Hindlimb muscle (tissue), 1 donor: ENCODE measurements around the gene MEGF8. TPM values are rescaled to one million over a fixed set of nuclear protein-coding genes. Genes with fewer than 3 reads are reported as not detected.
"Not testable (repeated sequence)": the region's sequence is repeated elsewhere in the genome, so short reads cannot be mapped to it uniquely, and the experiment has no call there.

ENCODE experiments used
- DNase-seq: peaks from one replicate; pipeline ENCODE4 v3.0.0-alpha.2; 2013
- polyA plus RNA-seq: library from polyadenylated mRNA; unstranded; fragments of 120-200 nt; gene quantifications from one replicate; pipeline ENCODE4 v1.2.1, GENCODE V29; 2013; ENCODE audit not compliant: insufficient read length

The MEGF8 gene
- polyA plus RNA-seq, 1 donor, result 30.9 TPM

- DNase-seq, result no peak
Observed at GRCh38 chr19:42311657-42312056, 13.8 kb upstream of the MEGF8 start.

- no peak for DNase-seq
Observed at GRCh38 chr19:42312370-42312769, 13.1 kb upstream of the MEGF8 start.

- DNase-seq, result no peak
Observed at GRCh38 chr19:42313096-42313839, 12.2 kb upstream of the MEGF8 start, which contains the start of gene TMEM145. Gene TMEM145 (plus strand): TSS chr19:42313309. CDS start chr19:42313377, 68 bp downstream.

- no peak for DNase-seq
Observed at GRCh38 chr19:42313840-42314755, 11.3 kb upstream of the MEGF8 start.

GRCh38 chr19:42315024-42315423 is 10.4 kb upstream of the MEGF8 start:
- no peak for DNase-seq

GRCh38 chr19:42316223-42317211 is 8.9 kb upstream of the MEGF8 start:
- DNase-seq, result no peak

GRCh38 chr19:42317535-42317934 is 7.9 kb upstream of the MEGF8 start:
- DNase-seq, result no peak

- DNase-seq, result no peak
Observed at GRCh38 chr19:42322305-42322704, 3.1 kb upstream of the MEGF8 start.

- DNase-seq, result no peak
Observed at GRCh38 chr19:42323473-42323851, 2.0 kb upstream of the MEGF8 start.

- DNase-seq, result no peak
Observed at GRCh38 chr19:42323852-42324654, 1.4 kb upstream of the MEGF8 start.

GRCh38 chr19:42324655-42325307 is 654 bp upstream of the MEGF8 start:
- DNase-seq, result no peak

- DNase-seq, result no peak
Observed at GRCh38 chr19:42325896-42326771, 699 bp downstream of the MEGF8 start.

- DNase-seq, result no peak
Observed at GRCh38 chr19:42326969-42327368, 1.5 kb downstream of the MEGF8 start.

GRCh38 chr19:42327381-42327780 is 1.9 kb downstream of the MEGF8 start:
- DNase-seq, result no peak

- no peak for DNase-seq
Observed at GRCh38 chr19:42328106-42328505, 2.7 kb downstream of the MEGF8 start.

- no peak for DNase-seq
Observed at GRCh38 chr19:42328854-42329253, 3.4 kb downstream of the MEGF8 start.

GRCh38 chr19:42330241-42330711 is 4.8 kb downstream of the MEGF8 start:
- no peak for DNase-seq

- DNase-seq, result not testable (repeated sequence)
Observed at GRCh38 chr19:42331333-42331732, 5.9 kb downstream of the MEGF8 start.

GRCh38 chr19:42332059-42332458 is 6.6 kb downstream of the MEGF8 start:
- DNase-seq, result no peak

- DNase-seq, result no peak
Observed at GRCh38 chr19:42333018-42333417, 7.6 kb downstream of the MEGF8 start.
